Measurements from ENCODE around the gene NCAM1. TPM values are rescaled to one million over a fixed set of nuclear protein-coding genes. Genes with fewer than 3 reads are reported as not detected.

The NCAM1 gene
- total RNA-seq, 1 donor from 2014 or later, result 332 TPM

- no peak for DNase-seq
- TF ChIP-seq CTCF (IDR thresholded peaks at IDR 0.05; ENCODE audit: borderline replicate concordance), result no peak
- Histone ChIP-seq H3K9me3 (replicated peaks) (no peaks in the 10 kb centered on the region), H3K36me3 (peaks cover 67% of the 10 kb centered on the region), H3K4me3 (no peak overlapping the region), H3K4me1 (no peaks in the 10 kb centered on the region), H3K27me3 (ENCODE audit: low read depth) (no peaks in the 10 kb centered on the region), H3K27ac (replicated peaks) (no peak overlapping the region)
- intact Hi-C loops (cut with micrococcal nuclease), result no loop called here
Measured at GRCh38 chr11:113322158-113322557, 360.9 kb downstream of the NCAM1 start.

GRCh38 chr11:113324250-113324649, 363.0 kb downstream of the NCAM1 start:
- DNase-seq, result no peak
- Histone ChIP-seq H3K9me3 (replicated peaks) (no peaks in the 10 kb centered on the region), H3K36me3 (peaks cover 75% of the 10 kb centered on the region), H3K27ac (replicated peaks) (no peak overlapping the region), H3K27me3 (ENCODE audit: low read depth) (no peaks in the 10 kb centered on the region), H3K4me3 (no peak overlapping the region), H3K4me1 (no peaks in the 10 kb centered on the region)
- TF ChIP-seq CTCF (IDR thresholded peaks at IDR 0.05; ENCODE audit: borderline replicate concordance), result no peak
- intact Hi-C loops (cut with micrococcal nuclease), result no loop called here

Data from left ventricle myocardium inferior (tissue), 1 donor.